Activated CD4-positive, alpha-beta T cell treated with anti-CD3 and anti-CD28 coated beads, Interleukin-2, amount 50 U/mL, for 16 hours (primary cell): Measurements from ENCODE around the gene ADGRA1.

Experiments used
- DNase-seq: peaks from one replicate; pipeline ENCODE4 v3.0.0-alpha.2; 2020

Gene ADGRA1

DNA sequence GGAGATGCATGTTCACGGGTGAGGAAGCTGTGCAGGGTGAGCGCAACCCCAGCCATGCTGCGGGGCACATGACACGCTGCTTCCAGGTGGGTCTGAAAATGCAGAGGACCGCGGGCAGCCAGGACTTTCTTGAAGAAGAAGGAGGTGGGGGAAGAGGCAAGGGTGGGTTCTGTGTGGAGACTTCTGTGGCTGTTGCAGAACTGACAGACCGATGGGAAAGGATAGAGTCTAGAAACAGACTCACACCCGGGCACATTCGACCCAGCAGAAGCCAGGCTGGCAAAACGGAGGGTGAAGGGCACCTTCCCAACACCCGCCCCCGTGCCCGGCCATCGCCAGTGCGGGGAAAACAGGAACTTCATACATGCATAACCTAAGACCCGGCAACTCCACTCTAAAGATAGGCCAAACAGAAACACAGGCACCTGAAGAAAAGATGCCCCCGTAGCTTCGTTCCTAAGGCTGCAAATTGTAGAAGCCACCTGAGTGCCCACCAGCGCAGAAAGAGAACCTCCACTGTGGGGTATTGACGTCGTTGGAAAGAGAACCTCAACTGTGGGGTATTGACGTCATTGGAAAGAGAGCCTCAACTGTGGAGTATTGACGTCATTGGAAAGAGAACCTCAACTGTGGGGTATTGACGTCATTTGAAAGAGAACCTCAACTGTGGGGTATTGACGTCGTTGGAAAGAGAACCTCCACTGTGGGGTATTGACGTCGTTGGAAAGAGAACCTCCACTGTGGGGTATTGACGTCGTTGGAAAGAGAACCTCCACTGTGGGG lies 67.5 kb downstream of the ADGRA1 start:
- no peak for DNase-seq

DNA sequence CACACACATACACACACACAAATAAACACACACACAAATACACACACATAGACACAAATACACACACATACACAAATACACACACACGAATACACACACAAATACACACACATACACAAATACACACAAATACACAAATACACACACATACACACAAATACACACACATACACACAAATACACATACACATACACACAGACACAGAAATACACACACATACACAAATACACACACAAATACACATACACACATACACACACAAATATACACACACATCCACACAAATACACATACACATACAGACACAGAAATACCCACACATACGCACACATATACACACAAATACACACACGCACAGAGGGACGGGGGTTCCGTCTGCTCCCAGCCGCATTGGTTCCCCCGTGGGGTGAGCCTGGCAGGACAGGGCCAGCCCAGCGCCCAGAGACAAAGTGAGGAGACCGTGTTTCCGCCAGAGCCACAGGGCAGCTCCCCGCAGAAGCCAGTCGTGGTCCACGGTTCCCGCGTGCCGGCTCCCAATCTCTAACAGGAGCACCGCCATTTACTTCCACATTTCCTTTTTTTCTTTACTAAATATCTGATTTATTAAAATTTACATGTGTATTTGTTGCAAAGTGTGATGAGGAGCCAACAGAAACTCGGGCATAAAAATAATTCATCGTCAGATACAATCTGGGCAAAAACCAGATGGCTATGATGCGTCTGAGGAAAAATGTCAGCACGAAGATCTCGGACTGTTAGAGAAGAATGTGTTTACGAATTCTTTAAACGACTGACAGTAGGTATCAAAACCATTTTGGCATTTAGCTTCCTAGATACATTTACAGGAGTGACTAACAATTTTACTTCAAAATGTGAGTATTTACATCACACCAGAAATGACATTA lies 69.2 kb downstream of the ADGRA1 start:
- DNase-seq = no peak

DNA sequence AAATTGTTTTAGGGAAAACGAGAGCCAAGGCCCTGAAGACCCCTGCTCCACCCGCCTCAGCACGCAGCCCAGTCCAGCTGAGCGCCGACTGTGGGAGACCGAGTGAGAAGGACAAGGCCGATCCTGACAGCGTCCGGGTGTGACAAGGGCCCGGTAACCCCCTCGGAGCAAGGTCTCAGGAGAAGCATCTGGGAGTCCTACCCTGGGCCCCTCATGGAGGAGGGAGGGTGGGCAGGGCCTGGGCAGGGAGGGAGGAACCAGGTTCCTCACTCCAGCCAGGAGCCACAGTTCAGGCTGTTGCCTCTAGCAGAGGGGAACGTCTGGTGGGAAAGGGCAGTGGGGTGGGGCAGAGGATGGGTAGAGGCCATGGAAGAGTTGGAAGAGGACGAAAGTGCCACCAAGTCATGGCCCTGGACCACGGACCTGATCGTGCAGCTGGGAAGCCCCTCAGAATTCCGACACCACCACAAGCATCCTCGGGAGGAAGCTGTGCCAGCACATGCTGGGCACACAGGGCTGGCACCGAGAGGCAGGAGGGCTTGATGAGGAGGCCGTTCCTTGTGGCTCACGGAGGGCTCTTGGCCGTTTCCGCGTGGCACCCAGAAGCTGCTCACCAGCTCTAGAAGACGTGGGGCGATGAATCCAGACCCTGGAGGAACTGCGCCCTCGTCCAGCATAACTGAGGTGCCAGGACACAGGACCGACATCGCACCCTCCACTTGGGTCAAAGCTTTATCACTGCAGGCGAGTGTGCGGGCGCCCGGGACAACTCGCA lies 70.1 kb downstream of the ADGRA1 start:
- DNase-seq = no peak

DNA sequence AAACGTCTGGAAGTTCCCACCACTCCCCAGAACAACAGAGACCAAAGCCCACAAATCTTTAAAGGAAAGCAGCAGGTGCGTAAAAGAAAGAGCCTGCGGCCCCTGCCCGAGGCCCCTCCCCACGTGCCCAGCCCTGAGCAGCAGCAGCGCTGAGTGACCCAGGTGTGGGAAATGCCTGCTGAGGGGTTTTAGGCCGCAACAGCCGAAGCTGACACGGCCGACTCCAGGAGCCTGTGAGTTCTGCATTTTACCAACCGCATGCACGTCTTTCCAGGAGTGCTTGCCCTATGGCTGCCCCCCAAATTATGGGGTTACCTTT lies 70.7 kb downstream of the ADGRA1 start:
- DNase-seq = no peak

DNA sequence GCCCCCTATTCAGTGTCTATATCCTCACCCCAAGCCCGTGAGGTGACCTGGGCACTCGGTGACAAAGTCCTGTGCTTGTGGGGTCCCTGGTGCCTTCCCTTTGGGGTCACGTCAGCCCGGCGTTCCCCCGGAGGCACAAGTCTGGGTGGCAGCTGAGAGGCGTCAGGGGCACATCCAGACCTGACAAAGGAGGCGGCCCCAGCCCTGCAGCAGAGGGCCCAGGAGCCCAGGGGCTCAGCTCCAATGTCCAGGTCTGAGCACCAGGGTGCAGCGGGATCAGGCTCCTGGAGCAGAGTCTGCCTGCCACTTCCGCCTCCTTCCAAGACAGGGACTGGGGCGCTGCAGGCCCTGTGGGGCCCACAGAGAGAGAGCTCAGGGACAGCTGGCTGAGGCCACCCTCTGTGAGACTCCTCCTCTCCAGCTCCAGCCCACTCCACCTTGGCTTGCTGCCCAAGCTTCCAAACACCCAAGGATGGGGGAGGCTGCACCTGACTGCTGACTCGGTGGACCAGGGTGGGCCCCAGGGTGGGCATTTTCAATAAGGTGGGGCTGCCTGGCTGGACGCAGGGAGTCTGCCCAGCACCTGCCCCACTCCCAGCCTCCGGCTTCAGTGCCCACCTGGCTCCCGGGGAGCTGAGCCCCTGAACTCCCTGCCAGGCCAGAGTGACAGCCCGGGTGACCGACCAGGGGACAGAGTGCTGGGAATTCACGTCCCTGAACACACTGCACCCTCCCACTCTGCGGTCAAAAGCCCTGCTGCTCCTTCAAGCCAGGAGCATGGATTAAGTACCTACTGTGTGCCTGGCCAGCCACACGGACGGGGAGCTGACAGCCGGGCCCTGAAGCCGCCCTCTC lies 71.3 kb downstream of the ADGRA1 start:
- no peak for DNase-seq

DNA sequence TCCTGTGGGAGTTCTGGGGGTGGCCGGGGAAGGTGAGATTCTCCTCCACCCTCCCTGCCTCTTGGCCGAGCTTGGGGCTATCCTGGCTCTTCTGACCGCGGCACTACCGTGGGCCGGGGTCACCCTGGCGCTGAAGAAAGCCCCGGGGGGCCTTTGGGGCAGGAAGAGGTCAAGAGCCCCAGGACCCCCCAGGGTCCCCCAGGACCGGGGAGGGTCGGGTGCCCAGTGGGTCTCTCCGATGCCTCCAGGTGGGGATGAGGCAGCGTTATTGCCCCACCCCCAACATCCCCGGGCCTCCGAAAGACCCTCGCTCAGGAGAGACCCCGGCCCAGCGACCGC lies 71.9 kb downstream of the ADGRA1 start:
- DNase-seq = no peak

DNA sequence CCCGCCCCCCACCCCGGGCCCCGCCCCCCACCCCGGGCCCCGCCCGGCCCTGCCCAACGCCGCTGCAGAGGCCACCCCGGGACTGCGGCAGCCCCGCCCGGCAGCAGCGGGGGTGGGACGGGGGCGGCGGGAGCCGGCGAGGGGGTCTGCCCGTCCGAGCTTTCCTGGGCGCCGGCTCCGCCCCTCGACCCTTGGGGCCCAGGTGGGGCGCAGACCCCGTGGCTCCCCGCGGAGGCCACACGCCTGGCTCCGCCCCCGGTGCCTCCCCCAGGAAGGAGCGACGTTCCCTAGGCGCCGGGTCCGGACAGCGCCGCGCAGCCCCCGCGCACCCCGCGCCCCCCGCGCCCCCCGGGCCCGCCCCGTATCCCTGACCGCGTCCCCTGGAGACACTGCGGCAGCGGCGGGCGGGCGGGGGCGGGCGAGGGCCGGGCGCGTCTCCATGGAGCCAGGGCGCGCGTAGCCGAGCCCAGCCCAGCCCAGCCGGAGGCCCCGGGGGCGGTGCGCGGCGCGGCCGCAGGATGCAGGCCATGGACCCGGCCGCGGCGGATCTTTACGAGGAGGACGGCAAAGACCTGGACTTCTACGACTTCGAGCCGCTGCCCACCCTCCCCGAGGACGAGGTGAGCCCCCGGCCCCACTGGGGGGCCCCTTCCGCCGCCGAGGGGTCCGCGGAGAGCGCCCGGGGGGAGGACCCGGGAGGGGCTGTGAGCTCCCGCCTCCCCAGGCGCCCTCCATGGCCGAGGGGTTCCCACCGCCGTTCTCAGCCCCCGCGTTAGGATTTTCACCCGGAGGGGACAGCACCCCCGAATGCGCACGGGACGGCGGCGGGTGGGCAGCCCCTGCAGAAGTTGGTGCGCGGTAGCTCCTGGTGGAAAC lies 72.5 kb downstream of the ADGRA1 start, which contains the start of gene KNDC1:
KNDC1 (plus strand) TSS at position 270 of the 876 bp plus-strand sequence; CDS start at position 519, 249 bp downstream.
- no peak for DNase-seq

DNA sequence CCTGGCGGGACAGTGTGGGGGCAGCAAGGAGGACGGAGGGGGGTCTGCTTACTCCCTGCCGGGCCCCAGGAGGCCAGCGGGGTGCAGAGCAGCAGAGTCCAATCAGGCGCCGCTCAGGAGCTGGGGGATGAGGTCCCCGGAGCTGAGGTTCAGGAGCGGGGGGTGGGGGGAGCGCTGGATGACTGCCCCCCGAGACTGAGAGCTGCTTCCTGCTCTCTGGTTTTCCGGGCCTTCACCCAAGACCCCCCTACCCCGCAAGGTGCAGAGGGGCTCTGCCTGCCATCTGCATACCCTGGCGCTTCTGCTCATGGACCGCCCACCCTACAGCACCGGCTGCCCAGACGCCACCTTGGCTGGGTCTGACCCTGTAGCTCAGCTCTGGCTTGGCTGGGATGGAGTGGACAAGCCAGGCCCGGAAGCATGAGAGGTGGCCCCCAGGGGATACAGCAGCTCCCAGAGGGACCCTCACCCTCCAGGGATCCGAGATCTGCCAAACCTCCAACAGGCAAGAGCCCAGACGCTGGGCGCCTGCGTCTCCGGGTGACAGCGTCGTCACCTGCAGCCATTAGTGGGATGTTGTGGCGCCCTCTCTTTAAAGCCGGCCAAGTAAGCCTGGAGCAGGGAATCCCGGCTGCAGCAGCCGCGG lies 73.2 kb downstream of the ADGRA1 start:
- no peak for DNase-seq

DNA sequence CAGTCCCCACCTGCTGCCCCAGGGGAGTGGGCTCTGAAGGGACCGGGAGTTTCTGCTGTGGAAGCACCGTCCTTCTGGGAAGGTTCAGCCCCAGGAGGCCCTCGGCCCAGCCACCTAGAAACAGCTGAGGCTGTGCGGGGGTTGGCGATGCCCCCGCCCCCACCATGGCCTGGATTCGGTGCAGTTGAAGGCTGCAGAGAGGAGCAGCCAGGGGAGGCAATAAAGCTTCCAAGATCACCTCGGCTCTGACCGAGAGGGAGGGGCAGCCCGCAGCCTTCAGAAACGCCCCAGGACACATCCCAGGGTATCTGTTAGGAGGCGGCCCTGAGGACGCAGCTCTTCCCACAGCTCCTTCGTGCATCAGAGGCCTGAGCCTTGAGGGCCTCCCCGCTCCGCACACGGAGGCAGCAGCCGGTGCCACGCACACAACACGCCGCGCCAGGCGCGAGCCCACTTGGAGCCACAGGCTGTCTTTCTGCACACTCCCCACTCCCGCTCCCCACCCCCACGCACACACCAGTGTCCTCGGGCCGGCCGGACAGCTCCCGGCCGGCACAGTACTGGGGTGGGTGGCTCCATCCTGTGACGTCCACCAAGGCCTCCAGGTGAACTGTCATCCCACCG lies 73.9 kb downstream of the ADGRA1 start:
- DNase-seq = no peak

DNA sequence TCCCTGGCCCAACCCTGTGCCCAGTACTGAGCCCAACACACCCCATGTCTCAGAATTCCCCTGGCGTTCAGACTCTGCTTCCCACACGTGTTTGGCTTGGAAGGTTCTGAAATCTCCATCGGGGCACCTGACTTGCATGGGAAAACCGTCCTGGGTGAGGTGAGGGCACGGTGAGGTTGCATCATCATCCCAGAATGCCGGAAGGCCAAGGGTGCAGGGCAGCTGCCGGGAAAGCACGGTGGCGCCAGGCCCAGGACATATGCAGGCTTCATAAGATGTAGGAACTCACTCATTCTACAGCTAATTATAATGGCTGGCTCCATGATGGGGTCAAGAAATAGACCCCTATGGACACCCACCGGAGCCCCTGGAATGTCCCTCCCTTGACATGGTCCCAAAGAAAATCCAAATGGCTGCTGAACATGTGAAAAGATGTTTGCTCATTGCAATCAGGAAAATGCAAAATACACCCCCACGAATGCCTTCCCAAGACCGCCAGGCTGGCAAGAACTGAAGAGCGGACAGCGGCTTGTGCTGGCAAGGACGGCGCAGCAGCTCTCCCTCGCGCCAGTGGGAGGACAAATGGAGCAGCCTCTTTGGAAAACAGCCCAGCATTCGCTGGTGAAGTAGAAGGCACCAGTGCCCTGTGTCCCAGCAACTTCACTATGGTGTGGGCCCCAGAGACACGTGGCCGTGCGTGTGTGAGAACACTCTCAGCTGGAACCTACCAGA lies 74.6 kb downstream of the ADGRA1 start:
- DNase-seq = no peak

DNA sequence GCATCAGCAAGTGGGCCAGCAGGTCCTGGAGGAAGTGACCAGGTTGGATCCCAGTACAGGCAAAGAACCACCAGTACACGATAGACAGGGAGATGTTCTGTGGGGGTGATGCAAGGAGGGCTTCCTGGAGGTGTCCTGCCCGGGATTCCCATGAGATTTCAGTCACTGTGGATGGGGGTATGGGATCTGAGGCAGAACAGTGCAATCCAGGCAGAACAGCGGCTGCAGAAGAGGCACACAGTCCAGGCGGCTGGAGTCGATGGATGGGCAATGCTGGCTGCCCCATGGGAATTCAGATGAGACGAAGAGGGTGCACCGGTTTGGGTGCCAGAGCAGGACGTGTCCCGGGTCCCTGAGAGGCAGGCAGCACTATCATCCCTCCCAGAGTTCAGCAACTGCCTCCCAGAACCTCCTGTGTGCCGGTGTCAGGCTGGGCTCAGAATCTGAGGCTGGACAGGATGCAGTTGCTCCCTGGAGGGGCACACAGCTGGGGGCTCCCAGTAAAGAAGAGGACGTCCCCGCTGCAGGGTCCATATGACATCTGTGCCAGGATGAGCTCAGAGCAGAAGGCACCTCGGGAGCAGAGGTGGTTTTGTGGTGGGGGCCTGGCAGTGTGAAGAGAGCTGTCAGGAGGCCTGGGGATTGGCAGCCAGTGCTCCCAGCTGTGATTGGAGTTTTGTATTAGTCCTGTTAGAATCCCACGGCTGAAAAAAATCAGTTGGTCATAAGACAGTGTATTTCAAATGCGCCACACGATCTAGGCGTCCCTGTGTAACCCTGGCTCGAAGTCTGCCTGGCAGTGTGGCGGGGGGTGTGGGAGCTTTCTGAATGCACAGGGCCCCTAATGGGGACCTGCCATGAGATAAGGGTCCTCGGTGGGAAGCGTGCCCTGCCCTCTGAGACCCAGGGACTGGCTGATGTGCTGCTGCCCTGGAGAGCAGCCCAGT lies 75.5 kb downstream of the ADGRA1 start:
- no peak for DNase-seq

DNA sequence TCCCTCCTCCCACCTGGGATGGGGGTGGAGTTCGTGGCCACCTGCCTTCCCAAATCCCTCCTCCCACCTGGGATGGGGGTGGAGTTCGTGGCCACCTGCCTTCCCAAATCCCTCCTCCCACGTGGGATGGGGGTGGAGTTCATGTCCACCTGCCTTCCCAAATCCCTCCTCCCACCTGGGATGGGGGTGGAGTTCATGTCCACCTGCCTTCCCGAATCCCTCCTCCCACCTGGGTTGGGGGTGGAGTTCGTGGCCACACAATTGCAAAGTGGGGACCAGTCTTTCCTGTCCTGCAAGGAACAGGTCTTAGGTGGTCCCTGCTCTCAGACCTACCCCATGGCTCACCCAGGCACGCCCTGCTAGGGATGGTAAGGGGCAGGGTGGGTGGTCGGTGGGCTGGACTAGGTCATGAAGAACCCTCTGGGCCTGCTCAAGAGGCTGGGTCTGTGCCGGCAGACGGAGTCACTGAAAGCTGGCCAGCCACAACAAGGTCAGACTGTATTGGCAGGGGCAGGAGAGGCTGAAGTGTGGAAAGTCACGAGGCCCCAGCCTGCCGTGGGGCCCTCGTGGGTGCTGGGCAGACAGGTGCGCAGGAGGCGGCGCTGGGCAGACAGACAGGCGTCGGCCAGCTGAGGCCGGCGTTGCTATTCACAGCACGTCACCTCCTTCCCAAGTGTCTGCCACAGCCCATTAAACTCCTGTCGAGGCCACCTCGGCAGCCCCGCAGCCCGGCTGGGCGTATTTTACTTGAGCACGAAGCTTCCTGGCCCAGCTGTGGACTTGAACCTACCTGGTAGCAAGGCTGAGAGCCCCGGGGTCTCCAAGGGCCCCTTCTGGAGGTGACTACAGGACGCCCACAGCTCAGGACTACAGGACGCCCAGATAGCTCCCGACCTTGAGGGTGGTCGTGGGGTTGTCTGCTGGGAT lies 76.4 kb downstream of the ADGRA1 start:
- DNase-seq = no peak

DNA sequence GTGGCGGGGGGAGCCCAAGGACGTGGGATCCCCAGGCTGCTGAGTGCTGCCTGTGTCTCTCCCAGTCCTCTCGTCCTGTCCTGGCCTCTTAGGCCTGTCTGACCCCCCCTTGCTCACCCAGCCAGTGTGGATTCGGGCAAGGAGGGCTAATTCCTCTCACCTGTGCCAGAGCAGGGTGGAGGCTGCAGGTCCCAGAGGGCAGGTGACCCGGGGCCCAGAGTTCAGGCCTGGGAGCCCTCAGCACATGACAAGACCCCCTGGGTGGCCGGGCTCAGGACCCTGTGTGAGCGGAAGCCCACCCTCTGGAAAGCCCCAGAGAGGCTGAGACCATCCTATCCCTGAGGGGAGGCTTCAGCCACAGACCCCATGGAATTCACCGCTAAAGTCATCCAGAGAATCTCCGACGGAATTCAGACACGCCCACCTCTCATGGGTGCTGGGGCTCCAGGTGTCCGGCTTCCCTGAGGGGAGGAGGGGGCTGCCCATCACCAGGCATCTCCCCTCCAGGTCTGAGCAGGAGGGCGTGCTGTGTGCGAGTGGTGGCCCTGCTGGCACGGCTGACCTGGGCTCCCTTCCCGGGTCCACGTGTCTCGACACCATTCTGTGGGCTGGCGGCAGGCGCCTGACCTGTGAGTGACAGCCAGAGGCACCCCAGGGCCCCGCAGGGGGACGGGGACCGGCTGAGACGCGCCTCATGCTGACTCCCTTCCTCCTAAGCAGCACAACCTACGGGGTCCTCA lies 77.3 kb downstream of the ADGRA1 start:
- DNase-seq = no peak

DNA sequence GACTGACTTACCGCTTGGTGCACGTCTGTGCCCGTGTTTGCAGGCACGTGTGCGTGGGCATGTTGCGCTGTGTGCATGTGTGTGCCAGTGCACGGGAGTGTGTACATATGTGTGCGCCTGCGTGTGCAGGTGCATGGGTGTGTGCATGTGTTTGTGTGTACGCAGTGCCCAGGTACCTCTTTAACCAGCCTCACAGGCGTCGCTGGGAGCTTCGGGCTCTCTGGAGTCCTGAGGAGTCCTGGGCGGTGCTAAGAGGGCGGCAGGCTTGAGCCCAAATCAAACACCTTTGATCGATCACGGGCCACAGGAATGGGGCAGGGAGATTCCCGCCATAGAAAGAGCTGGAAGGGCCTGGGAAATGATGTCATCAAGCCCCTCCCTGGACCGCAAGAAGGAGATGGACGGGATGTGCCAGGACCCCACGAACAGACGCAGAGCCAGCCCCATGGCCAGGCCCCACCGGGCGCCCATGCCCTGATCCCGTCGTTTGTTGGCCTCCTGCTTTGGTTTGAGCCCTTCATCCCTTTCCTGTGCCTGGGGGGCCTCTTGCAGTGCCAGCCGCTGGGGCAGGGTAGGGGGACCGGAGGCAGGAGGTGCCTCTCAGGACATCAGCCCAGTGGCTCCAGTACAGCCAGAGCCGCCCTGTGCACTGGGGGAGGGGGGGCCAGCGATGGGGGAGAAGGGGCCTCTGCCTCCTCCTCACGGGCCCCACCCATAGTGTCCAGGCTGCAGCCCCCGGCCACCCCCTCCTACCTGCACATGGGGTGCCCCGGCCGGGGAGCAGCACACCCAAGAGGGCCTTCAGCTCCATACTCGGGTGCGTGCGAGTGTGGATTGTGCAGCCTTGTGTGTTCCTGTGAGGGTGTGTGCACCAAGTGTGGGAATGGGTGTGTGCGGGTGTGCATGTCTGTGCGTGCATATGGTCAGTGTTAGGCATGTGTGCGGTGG lies 78.1 kb downstream of the ADGRA1 start:
- no peak for DNase-seq

DNA sequence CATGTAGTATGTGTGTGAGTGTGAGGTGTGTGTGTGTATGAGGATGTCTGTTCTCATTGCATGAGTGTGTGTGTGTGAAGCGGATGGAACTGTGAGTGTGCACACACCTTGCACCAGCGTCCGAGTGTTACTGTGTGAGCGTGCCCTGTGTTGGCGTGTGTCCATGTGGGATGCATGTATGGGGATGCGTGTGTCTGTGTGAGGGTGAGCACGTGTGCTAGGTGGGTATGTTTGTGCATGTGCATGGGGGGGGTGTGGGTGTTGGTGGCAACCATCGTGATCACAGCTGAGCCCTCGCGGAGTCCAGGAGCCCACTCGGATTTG lies 78.7 kb downstream of the ADGRA1 start:
- DNase-seq = no peak
